ENCODE results near the gene GLI1. TPM values are rescaled to one million over a fixed set of nuclear protein-coding genes. Genes with fewer than 3 reads are reported as not detected.

Gene GLI1
- total RNA-seq, 1 donor from 2014 or later, result 1.4 TPM

DNA sequence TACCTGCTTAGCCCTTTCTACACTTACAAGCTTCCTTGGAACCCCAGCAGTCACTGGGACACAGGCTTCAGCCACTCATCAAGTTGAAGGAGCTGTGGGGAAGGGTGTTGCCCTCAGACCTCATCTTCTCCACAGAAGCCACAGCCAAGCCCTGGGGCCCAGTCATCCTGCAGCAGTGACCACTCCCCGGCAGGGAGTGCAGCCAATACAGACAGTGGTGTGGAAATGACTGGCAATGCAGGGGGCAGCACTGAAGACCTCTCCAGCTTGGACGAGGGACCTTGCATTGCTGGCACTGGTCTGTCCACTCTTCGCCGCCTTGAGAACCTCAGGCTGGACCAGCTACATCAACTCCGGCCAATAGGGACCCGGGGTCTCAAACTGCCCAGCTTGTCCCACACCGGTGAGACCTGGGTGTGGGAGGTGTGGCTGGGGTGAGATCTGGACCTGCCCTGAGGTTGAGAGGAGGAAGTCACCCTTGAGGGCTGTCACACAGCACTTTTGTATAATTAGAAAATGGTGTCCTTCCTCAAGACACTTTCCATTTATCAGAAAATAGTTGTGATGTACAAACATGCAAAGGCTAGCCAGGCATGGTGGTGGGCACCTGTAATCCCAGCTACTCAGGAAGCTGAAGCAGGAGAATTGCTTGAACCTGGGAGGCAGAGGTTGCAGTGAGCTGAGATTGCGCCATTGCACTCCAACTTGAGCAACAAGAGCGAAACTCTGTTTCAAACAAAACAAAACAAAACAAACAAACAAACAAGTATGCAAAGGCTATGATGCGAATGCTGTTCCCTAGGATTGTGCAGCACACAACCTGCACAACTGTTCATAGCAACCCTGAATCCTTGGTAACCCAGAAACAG, 9.9 kb downstream of the GLI1 start:
- Histone ChIP-seq H3K27ac (no peak overlapping the region), H3K36me3 (peaks cover 3% of the 10 kb centered on the region), H3K9me3 (no peaks in the 10 kb centered on the region), H3K27me3 (peaks cover 22% of the 10 kb centered on the region), H3K4me3 (no peak overlapping the region), H3K4me1 (peaks cover 4% of the 10 kb centered on the region)
- DNase-seq, result peak; percentile 9
- TF ChIP-seq, protein P1, sequence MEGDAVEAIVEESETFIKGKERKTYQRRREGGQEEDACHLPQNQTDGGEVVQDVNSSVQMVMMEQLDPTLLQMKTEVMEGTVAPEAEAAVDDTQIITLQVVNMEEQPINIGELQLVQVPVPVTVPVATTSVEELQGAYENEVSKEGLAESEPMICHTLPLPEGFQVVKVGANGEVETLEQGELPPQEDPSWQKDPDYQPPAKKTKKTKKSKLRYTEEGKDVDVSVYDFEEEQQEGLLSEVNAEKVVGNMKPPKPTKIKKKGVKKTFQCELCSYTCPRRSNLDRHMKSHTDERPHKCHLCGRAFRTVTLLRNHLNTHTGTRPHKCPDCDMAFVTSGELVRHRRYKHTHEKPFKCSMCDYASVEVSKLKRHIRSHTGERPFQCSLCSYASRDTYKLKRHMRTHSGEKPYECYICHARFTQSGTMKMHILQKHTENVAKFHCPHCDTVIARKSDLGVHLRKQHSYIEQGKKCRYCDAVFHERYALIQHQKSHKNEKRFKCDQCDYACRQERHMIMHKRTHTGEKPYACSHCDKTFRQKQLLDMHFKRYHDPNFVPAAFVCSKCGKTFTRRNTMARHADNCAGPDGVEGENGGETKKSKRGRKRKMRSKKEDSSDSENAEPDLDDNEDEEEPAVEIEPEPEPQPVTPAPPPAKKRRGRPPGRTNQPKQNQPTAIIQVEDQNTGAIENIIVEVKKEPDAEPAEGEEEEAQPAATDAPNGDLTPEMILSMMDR (IDR thresholded peaks at IDR 0.05), result no peak
- intact Hi-C loops (cut with DNase I), result no loop called here
- peak; percentile 8 for ATAC-seq

DNA sequence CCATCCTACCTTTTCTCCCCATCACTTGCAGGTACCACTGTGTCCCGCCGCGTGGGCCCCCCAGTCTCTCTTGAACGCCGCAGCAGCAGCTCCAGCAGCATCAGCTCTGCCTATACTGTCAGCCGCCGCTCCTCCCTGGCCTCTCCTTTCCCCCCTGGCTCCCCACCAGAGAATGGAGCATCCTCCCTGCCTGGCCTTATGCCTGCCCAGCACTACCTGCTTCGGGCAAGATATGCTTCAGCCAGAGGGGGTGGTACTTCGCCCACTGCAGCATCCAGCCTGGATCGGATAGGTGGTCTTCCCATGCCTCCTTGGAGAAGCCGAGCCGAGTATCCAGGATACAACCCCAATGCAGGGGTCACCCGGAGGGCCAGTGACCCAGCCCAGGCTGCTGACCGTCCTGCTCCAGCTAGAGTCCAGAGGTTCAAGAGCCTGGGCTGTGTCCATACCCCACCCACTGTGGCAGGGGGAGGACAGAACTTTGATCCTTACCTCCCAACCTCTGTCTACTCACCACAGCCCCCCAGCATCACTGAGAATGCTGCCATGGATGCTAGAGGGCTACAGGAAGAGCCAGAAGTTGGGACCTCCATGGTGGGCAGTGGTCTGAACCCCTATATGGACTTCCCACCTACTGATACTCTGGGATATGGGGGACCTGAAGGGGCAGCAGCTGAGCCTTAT, 10.8 kb downstream of the GLI1 start:
- ATAC-seq, result no peak
- Histone ChIP-seq H3K27ac (no peak overlapping the region), H3K4me3 (no peak overlapping the region), H3K9me3 (no peaks in the 10 kb centered on the region), H3K27me3 (peaks cover 31% of the 10 kb centered on the region), H3K4me1 (peaks cover 13% of the 10 kb centered on the region), H3K36me3 (peaks cover 4% of the 10 kb centered on the region)
- TF ChIP-seq, protein P1 (IDR thresholded peaks at IDR 0.05), result no peak
- no peak for DNase-seq
- intact Hi-C loops (cut with DNase I), result no loop called here

DNA sequence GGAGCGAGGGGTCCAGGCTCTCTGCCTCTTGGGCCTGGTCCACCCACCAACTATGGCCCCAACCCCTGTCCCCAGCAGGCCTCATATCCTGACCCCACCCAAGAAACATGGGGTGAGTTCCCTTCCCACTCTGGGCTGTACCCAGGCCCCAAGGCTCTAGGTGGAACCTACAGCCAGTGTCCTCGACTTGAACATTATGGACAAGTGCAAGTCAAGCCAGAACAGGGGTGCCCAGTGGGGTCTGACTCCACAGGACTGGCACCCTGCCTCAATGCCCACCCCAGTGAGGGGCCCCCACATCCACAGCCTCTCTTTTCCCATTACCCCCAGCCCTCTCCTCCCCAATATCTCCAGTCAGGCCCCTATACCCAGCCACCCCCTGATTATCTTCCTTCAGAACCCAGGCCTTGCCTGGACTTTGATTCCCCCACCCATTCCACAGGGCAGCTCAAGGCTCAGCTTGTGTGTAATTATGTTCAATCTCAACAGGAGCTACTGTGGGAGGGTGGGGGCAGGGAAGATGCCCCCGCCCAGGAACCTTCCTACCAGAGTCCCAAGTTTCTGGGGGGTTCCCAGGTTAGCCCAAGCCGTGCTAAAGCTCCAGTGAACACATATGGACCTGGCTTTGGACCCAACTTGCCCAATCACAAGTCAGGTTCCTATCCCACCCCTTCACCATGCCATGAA, 11.5 kb downstream of the GLI1 start:
- peaks cover 4% of the 10 kb centered on the region for H3K36me3 ChIP-seq
- H3K4me1 ChIP-seq, result peaks cover 20% of the 10 kb centered on the region
- DNase-seq, result no peak
- no peak overlapping the region for H3K27ac ChIP-seq
- peaks cover 37% of the 10 kb centered on the region for H3K27me3 ChIP-seq
- no peak for ATAC-seq
- intact Hi-C loops (cut with DNase I), result no loop called here
- H3K9me3 ChIP-seq, result no peaks in the 10 kb centered on the region
- H3K4me3 ChIP-seq, result no peak overlapping the region
- TF ChIP-seq, protein P1 (IDR thresholded peaks at IDR 0.05), result no peak

DNA sequence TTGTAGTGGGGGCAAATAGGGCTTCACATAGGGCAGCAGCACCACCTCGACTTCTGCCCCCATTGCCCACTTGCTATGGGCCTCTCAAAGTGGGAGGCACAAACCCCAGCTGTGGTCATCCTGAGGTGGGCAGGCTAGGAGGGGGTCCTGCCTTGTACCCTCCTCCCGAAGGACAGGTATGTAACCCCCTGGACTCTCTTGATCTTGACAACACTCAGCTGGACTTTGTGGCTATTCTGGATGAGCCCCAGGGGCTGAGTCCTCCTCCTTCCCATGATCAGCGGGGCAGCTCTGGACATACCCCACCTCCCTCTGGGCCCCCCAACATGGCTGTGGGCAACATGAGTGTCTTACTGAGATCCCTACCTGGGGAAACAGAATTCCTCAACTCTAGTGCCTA, 12.1 kb downstream of the GLI1 start:
- peak; percentile 18 for DNase-seq
- intact Hi-C loops (cut with DNase I), result no loop called here
- Histone ChIP-seq H3K9me3 (no peaks in the 10 kb centered on the region), H3K36me3 (peaks cover 4% of the 10 kb centered on the region), H3K27me3 (peaks cover 42% of the 10 kb centered on the region), H3K27ac (no peak overlapping the region), H3K4me1 (peaks cover 23% of the 10 kb centered on the region), H3K4me3 (no peak overlapping the region)
- TF ChIP-seq, protein P1 (IDR thresholded peaks at IDR 0.05), result no peak
- ATAC-seq, result no peak

DNA sequence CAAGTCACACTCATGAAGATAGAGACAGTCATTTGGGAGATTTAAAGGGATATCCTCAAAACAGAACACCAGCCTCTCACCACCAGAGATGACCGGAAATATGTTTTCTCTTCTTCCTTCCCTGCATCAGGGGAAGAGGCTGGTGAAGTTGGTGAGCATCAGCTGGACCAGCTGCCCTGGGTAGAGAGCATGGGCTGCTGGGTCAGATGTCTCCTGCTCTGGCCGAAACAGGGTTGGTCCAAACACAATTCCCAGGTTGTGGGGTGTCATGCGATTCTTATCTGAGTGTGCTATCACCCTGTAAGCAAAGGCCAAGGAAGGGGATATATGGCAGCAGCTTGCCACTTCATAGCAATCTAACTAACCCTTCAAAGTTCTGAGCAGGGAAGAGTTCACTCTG, 12.8 kb downstream of the GLI1 start:
- no peak for DNase-seq
- Histone ChIP-seq H3K36me3 (peaks cover 4% of the 10 kb centered on the region), H3K27me3 (peaks cover 42% of the 10 kb centered on the region), H3K9me3 (no peaks in the 10 kb centered on the region), H3K27ac (no peak overlapping the region), H3K4me1 (peaks cover 23% of the 10 kb centered on the region), H3K4me3 (no peak overlapping the region)
- TF ChIP-seq, protein P1 (IDR thresholded peaks at IDR 0.05), result no peak
- intact Hi-C loops (cut with DNase I), result no loop called here
- ATAC-seq, result no peak
